CD4-positive, alpha-beta T cell treated with Interleukin-21 for 1 hour (primary cell): ENCODE measurements around the gene CACNA1E.
"Not testable (repeated sequence)": the region's sequence is repeated elsewhere in the genome, so short reads cannot be mapped to it uniquely, and the experiment has no call there.

Experiments used
- DNase-seq: peaks from one replicate; pipeline ENCODE4 v3.0.0-alpha.2; 2020

Gene CACNA1E

GRCh38 chr1:181518152-181518551 lies 34.8 kb downstream of the CACNA1E start:
- DNase-seq, result no peak

GRCh38 chr1:181522864-181523263 lies 39.5 kb downstream of the CACNA1E start:
- no peak for DNase-seq

- DNase-seq, result no peak
Measured at GRCh38 chr1:181525104-181525721, 41.9 kb downstream of the CACNA1E start.

- DNase-seq, result not testable (repeated sequence)
Measured at GRCh38 chr1:181528241-181528640, 44.9 kb downstream of the CACNA1E start.

- DNase-seq, result no peak
Measured at GRCh38 chr1:181531441-181531840, 48.1 kb downstream of the CACNA1E start.

- DNase-seq, result no peak
Measured at GRCh38 chr1:181531951-181532600, 48.8 kb downstream of the CACNA1E start.

GRCh38 chr1:181538836-181539235 lies 55.5 kb downstream of the CACNA1E start:
- no peak for DNase-seq

GRCh38 chr1:181541458-181541857 lies 58.1 kb downstream of the CACNA1E start:
- no peak for DNase-seq

GRCh38 chr1:181541947-181542346 lies 58.6 kb downstream of the CACNA1E start:
- DNase-seq, result no peak

GRCh38 chr1:181542406-181542805 lies 59.1 kb downstream of the CACNA1E start:
- DNase-seq, result not testable (repeated sequence)

GRCh38 chr1:181545395-181545794 lies 62.1 kb downstream of the CACNA1E start:
- no peak for DNase-seq

- DNase-seq, result no peak
Measured at GRCh38 chr1:181548497-181548896, 65.2 kb downstream of the CACNA1E start.

- no peak for DNase-seq
Measured at GRCh38 chr1:181551249-181551648, 67.9 kb downstream of the CACNA1E start.

- no peak for DNase-seq
Measured at GRCh38 chr1:181551754-181552153, 68.4 kb downstream of the CACNA1E start.

- no peak for DNase-seq
Measured at GRCh38 chr1:181554465-181554864, 71.1 kb downstream of the CACNA1E start.

- no peak for DNase-seq
Measured at GRCh38 chr1:181556631-181557030, 73.3 kb downstream of the CACNA1E start.

GRCh38 chr1:181557313-181557712 lies 74.0 kb downstream of the CACNA1E start:
- DNase-seq, result no peak

GRCh38 chr1:181558416-181558815 lies 75.1 kb downstream of the CACNA1E start:
- no peak for DNase-seq

GRCh38 chr1:181559142-181559541 lies 75.8 kb downstream of the CACNA1E start:
- no peak for DNase-seq

GRCh38 chr1:181562395-181562794 lies 79.1 kb downstream of the CACNA1E start:
- DNase-seq, result no peak

- DNase-seq, result no peak
Measured at GRCh38 chr1:181568736-181569135, 85.4 kb downstream of the CACNA1E start.

GRCh38 chr1:181577475-181577874 lies 94.2 kb downstream of the CACNA1E start:
- DNase-seq, result no peak

- DNase-seq, result no peak
Measured at GRCh38 chr1:181583598-181583997, 100.3 kb downstream of the CACNA1E start.

GRCh38 chr1:181587870-181588438 lies 104.6 kb downstream of the CACNA1E start:
- DNase-seq, result no peak

- DNase-seq, result no peak
Measured at GRCh38 chr1:181588631-181589030, 105.3 kb downstream of the CACNA1E start.
